Activated CD8-positive, alpha-beta memory T cell treated with anti-CD3 and anti-CD28 coated beads, Interleukin-2, amount 50 U/mL, for 24 hours (primary cell): ENCODE results near the gene DNER.
"Not testable (repeated sequence)": the region's sequence is repeated elsewhere in the genome, so short reads cannot be mapped to it uniquely, and the experiment has no call there.

Experiments
- DNase-seq: peaks from one replicate; pipeline ENCODE4 v3.0.0-alpha.2; 2020; ENCODE audit errors: extremely low read depth

DNER gene

GRCh38 chr2:229401171-229401865 is 313.0 kb downstream of the DNER start:
- no peak for DNase-seq

DNA sequence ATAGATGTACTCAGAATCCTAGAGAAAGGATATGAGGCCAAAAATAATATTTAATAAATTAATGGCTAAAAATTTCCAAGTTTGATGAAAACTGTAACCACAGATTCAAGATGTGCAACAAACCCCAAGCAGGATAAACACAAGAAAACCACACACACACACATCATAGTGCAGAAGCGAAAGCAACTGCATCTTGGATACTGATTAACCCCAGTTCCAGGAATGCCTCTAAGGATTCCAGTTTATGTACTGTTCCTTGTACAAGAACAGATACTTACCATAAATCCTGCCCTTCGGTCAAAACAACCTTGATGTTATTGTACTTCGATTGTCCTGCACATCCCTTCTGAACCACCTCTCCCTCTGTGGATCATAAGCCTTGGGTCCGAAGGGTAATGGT is 320.4 kb downstream of the DNER start:
- DNase-seq = no peak

DNA sequence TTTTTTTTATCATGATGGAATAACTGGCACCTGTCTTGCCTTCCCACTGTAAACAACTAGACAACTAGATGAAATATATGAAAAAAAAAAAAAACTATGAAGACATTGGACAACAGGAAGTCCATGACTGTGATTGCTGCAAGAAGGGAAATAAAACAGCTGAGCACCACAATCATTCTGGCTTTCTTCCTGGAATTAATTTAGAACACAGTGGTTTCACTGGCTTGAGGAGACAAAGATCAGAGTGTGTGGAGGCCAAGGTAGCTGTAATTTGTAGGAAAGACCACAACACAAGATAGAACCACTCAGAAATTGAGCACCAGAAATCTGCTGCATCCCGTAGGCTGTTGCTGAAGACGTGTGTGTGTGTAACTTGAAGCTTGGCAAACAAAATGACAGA is 322.2 kb downstream of the DNER start:
- no peak for DNase-seq

DNA sequence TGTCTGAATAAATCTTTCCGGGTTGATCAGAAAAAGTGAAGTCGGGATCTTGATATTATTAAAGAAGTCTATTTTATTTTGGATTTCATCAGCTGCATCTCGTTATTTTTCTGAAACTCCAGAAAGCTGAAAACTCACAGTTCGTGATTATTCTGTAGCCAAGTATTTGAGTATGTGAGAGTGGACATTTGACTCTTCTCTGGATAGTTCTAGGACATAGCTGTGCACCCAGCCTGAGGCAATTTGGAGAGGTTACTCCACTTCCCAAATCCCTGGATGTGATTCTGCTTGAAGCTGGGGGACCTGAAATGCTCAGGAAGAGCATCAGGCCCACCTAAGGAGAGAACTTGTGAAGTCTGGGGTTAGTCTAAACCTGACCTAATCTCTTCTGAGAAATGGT is 325.6 kb downstream of the DNER start:
- no peak for DNase-seq

- no peak for DNase-seq
These were observed 326.5 kb downstream of the DNER start for GRCh38 chr2:229387866-229388265.

DNA sequence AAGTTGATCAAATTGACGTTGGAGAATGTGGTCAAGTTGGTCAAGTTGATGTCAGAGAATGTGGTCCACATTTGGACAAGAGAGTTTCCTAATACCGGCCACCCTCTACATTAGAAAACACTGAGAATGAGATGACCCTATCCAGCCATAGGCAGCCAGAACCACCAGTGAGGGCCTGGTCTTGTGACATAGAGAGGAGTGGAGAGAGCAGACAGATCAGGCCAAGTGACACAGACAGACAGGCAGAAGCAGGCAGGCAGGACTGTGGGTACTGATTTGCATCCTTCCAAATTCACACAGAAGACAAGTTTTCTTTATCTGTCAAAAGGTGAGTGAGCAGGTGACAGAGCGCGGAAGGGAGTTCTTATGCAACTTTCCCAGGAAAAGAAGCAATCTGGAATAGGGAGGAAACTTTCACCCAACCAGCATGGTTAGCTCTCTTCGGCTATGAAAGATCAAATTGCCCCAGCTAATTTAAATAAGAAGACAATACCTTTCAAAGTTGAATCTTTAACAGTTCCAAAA is 334.2 kb downstream of the DNER start:
- no peak for DNase-seq

DNA sequence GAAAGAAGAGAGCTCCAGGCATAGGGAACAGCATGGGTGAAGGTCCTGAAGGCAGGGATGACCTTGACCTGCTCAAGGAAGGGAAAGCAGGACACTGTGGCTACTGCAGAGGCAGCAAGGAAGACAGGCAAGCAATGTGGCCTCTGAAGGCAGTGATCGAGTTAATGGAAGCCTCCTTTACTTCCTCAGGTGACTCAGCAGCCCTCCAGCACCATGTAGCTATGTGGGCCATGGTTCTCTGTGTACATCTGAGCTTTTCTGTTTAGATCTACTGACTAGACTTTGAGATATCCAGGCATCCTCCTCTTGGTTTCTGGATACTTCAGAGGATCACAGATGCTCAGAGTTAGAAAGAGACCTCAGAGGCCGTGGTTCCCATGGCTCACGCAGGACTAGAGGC is 336.0 kb downstream of the DNER start:
- no peak for DNase-seq

DNA sequence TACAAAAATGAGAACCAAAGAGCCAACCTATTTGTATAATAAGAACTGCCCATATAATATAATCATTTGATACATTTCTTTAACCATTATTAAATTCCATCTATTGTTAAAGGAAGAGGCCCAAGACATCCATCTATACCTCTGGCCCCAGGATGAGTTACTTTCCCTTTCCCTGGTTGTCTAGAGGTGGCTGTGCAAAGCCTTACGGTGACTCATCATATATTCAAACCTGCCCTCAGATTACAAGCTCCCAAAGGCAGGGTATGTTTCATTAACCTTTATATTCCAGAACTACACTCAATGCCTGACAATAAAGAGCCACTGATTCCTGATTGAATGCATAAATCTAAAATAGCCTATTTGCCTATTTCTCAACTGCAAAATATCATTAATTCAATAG is 337.5 kb downstream of the DNER start:
- no peak for DNase-seq

DNA sequence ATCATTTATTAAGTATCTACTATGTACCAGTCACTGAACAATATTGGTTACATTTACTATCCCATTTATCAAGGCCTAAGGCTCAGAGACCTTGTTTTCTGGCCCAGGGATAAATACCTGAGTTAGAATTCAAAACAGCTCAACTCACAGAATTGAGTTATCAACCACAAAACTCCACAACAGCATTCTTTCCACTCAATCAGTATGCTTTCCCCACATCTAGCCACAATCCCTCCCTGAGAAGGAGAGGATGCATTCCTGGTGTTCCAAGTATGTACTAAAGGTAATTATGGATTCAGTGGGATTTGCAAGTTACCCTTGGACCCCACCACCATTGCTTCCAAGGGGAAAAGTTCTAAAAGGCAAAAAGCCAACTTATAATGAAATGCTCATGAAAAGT is 339.1 kb downstream of the DNER start:
- DNase-seq = no peak

- not testable (repeated sequence) for DNase-seq
These were observed 341.0 kb downstream of the DNER start for GRCh38 chr2:229373311-229373710.

GRCh38 chr2:229372207-229372606 is 342.1 kb downstream of the DNER start:
- DNase-seq = no peak

DNA sequence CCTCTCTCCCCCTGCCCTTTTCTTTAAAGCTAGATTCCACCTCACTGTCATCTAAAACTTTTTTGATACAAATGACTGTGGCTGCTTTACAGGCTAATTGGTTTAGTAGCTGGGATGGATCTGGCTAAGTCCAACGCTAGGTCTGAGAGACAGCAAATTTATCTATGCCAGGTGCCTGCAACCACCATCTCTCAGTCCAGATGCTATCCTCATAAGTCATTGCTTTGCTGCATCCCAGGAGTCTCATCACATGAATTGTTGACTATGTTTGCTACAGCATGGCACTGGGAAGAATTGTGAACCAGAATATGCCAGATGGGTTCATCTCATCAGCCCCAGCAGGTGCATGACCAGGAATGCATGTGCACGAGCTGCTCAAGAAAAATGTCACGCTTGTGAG is 343.3 kb downstream of the DNER start:
- DNase-seq = no peak

DNA sequence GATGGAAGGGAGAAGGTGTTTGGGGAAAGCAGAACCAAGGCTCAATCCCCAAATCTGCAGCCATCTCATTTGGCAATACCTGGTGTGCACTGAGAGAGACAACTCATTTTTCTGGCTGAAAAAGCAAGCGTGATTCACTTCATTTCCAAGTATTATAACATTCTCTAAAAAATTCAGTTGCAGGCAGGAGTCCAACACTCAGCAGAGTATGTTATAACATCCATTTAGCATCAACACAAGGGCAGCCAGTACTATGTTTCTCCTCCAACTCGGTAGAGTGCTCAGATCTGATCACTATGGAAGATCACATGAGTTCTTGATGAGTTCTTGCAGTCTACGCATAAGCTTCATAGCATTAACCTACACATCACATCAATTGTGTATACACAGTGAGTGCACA is 343.8 kb downstream of the DNER start:
- DNase-seq = no peak

- DNase-seq = no peak
These were observed 351.1 kb downstream of the DNER start for GRCh38 chr2:229363185-229363814.

DNA sequence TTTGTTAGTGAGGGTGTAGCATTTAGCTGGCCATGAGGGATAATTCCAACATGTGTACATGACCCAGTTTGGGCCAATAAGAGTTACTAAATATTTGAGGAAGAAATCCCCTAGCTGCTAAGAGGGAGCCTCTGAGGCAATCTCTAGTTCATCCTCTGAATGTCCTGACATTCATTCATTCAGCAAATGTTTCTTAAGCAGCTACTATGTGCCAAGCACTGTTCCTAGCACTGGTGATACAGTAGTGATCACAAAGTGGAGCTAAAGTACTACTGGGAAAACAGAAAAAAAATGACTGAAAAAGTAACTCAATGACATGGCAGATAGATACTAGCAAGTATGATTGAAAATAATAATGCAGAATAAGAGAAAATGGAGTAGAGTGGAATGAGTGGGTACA is 363.5 kb downstream of the DNER start:
- DNase-seq = no peak

- DNase-seq = no peak
These were observed 364.1 kb downstream of the DNER start for GRCh38 chr2:229350117-229350805.

DNA sequence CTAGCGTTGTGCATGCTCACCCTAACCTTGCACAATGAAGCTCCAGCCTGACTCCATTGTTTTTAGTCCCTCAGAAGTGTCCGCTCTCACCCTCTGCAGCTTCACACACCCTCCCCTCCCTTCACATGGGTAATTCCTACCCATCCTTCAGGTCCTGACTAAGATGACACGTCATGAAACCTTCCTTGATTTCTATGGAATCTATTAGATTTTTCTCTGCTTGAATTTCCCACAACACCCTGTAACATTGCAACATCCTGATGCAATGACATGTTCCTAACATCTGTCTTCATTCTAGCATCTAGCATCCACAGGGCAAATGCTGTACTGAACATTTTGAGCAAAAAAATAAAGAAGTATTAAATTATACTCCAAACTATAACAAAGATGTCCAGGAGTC is 366.2 kb downstream of the DNER start:
- no peak for DNase-seq

GRCh38 chr2:229346816-229347540 is 367.4 kb downstream of the DNER start:
- DNase-seq = no peak

DNA sequence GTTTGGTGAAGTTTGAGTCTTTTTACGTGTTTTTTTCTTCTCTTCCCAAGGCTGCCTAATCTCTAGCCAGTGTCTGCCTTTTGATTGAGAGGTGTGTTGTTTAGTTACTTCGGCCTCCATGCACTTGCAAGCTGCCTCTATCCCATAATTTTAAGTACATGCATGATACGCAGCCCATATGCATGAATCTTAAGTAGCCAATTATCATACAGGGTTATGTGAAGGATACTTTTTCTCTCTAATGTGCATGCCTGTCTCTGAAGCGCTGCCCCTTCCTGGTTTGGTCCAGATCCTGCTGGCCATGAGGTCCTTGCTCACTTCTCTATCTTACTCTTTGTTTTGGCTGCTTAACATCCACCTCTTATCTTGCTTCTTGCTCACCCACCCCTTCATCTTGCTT is 369.4 kb downstream of the DNER start:
- no peak for DNase-seq

GRCh38 chr2:229344151-229344551 is 370.2 kb downstream of the DNER start:
- DNase-seq = no peak

GRCh38 chr2:229343661-229344060 is 370.7 kb downstream of the DNER start:
- DNase-seq = no peak

DNA sequence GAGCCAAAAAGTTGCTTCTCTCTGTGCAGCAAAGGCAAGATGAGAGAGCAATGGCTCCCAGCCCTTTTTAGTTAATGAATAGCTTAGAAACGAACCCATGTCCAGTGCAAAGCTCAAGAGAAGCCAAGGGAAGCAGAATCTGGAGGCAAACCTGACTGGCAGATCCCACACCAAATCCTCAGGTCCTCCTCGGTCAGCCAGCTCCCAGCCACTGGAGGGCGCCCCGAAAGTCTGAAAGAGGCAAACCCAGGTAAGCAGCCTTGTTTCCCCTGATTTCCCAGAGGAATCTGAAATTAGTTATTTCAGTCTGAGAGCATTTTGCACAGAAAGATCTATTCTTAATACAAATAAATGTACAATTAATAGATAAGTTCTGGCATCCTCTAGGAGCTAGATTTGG is 372.0 kb downstream of the DNER start:
- DNase-seq = no peak
